Activated CD8-positive, alpha-beta memory T cell treated with anti-CD3 and anti-CD28 coated beads, Interleukin-2, amount 50 U/mL, for 48 hours (primary cell): ENCODE data around the gene RAF1.
"Not testable (repeated sequence)": the region's sequence is repeated elsewhere in the genome, so short reads cannot be mapped to it uniquely, and the experiment has no call there.

Source experiments
- DNase-seq: peaks from one replicate; pipeline ENCODE4 v3.0.0-alpha.2; 2020

Gene RAF1

DNA sequence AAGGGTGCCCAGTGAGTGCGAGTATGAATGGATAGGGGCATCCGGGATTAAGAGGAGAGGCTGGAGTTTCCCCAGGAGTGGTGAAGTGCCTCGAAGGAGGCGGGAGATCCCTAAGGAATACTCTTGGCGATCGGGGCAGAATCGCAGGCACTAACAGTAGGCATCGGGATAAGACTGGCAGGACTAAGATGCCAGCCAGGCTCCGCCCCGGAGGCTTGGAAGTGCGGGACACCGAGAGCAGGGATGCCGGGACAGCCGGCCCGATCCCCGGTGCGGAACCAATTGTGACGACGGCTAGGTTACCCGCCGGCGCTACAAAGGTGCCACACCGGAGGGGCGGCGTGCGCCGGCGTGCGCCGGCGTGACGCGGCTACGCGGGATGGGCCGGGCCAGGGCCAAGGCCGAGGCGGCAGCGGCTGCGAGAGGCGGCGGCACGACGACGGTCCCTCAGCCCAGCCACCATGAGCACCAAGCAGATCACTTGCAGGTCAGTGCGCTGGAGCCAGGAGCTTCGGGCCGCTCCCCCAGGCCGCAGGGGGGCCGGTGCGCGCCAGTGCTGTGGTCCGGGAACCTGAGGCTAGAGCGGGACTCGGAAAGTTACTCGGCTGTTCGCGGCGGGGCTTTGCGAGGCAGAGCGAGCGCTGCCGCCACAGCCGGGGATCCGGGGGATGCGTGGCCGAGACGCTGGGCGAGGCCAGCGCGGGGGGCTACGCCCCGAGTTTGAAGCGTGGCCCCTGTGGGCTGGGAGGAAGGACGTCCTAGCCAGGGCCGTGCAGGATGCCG, 107.0 kb downstream of the RAF1 start, which contains the start of gene MKRN2:
Gene MKRN2, plus strand, starts transcription at position 398 of the 783 bp plus-strand sequence. Its CDS starts 64 bp downstream, at position 462.
- peak; percentile 97 for DNase-seq

DNA sequence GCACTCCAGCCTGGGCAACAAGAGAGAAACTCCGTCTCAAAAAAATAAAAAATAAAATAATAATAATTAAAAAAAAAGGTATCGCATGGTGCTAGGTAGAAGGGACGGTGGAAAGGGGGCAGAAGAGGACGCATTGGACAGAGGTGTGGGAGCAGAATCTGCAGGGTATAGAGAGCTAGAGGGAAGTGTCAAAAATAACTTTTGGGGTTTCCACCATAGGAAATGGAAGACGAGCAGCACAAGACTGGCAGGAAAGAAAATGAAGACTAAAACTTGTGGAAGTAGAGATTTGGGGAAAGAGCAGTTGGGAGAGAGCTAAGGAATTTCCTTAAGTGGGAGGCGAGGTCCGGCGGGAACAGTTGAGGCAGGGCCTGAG, 107.6 kb downstream of the RAF1 start:
- DNase-seq: no peak

DNA sequence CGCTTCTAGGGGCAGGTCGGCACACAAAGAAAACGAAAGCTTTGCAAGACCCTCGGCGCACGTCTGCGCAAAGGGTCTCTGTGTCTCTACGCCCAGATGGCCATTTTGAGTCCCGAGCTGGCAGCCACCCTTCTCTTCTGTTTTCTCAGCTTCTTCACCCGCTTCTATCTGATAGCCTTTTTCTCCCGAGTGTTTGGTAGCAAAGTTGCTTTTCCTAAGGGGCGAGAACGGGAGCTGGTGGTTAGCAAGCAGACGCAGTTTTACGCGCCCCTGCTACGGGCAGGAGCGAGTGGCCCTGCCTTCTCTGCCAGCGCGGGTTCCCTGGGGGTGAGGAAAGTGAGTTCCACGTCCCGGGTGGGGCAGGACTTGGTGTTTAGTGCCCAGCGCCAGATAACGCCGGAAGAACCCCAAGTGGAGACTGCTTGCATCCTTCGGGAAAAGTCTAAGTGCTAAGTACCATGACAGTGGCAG, 110.0 kb downstream of the RAF1 start:
- peak; percentile 64 for DNase-seq

DNA sequence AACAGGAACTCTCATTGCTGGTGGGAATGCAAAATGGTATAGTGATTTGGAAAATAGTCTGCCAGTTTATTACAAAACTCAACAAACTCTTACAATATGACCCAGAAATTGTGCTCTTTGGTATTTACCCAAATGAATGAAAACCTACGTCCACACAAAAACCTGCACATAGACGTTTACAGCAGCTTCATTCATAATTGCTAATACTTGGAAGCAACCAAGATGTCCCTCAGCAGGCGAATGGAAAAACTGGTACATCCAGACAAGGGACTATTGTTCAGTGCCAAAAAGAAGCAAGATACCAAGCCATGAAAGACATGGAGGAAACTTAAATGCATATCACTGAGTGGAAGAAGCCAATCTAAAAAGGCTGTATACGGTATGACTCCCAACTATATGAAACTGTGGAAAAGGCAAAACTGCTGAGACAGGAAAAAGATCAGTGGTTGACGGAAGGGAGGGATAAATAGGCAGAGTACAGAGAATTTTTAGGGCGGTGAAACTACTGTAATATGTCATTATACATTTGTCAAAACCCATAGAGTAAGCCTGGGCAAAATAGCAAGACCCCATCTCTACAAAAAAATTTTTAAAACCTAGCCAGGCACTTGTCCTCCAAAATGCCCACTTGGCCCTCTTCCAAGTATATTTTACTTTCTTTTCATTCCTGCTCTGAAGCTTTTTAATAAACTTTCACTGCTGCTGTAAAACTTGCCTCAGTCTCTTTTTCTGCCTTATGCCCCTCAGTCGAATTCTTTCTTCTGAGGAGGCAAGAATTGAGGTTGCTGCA, 113.8 kb downstream of the RAF1 start:
- no peak for DNase-seq

GRCh38 chr3:12545473-12545791, 118.5 kb downstream of the RAF1 start, which contains the start of gene MKRN2OS:
MKRN2OS (minus strand) TSS chr3:12545499; CDS start chr3:12545464, 35 bp downstream.
- no peak for DNase-seq

GRCh38 chr3:12544652-12545472, 119.1 kb downstream of the RAF1 start:
- no peak for DNase-seq

DNA sequence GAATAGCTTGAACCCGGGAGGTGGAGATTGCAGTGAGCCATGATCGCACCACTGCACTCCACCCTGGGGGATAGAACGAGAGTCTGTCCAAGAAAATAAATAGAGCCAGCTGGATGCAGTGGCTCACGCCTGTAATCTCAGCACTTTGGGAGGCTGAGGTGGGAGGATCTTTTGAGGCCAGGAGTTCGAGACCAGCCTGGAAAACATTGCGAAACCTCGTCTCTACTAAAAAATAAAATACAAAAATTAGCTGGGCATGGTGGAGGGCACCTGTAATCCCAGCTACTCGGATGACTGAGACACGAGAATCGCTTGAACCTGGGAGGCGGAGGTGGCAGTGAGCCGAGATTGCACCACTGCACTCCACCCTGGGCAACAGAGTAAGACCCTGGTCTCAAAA, 120.4 kb downstream of the RAF1 start:
- not testable (repeated sequence) for DNase-seq

DNA sequence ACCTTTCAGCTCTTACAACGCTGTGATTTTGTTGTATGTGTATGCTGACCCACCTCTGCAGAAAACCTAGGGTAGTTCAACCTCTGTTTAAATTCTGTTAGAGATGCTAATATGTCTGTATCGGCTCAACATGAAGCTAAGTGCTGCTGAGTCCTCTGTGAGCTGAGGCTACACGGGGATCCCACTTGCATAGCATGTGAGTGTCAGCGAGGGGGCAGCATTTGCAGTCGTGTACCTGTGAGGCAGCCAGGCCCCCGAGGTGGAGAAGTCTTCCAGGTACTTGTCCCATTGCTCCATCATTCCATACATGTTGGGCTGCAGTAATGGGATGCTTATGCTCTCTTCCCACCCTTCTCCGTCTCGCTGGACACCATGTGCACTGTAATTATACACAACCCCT, 122.3 kb downstream of the RAF1 start:
- DNase-seq: no peak

GRCh38 chr3:12536423-12536822, 127.5 kb downstream of the RAF1 start:
- DNase-seq: no peak
